ENCODE data around the gene KRTAP1-1. TPM values are rescaled to one million over a fixed set of nuclear protein-coding genes. Genes with fewer than 3 reads are reported as not detected.
A peak's percentile ranks its signal among the peaks of the same experiment; 100 is the strongest.

Gene KRTAP1-1
- total and polyA plus RNA-seq, 2 of the 4 experiments (the other 2 are of a cell fraction), result 0.90 to 1.2 TPM

GRCh38 chr17:40993084-40993483 is 48.2 kb downstream of the KRTAP1-1 start:
- no peaks in the 10 kb centered on the region for H3K79me1 ChIP-seq (ENCODE audit: low read depth in 1 of 2, low read length in 2 of 2)
- H3K23ac ChIP-seq (ENCODE audit: low read depth, low read length), result no peak overlapping the region
- H3K56ac ChIP-seq (ENCODE audit: extremely low read depth, insufficient read depth, low read length), result no peak overlapping the region
- H2BK5ac ChIP-seq (ENCODE audit: low read depth, low read length, poor library complexity, severe bottlenecking), result no peak overlapping the region
- H4K91ac ChIP-seq (ENCODE audit: insufficient read depth, low read depth, low read length), result no peak overlapping the region
- H2BK20ac ChIP-seq (ENCODE audit: low read depth, low read length), result no peak overlapping the region
- no peak overlapping the region for H2BK15ac ChIP-seq (ENCODE audit: low read depth, low read length)
- no peaks in the 10 kb centered on the region for H3K4me1 ChIP-seq (ENCODE audit: control insufficient read depth, insufficient read depth, low read length)
- H2AK5ac ChIP-seq (ENCODE audit: low read depth, low read length), result no peak overlapping the region
- H3K4me3 ChIP-seq (ENCODE audit: insufficient read depth, low read depth, low read length), result no peak overlapping the region
- ChIA-PET POLR2A (ENCODE audit: unreplicated experiment) (no interaction called here), CTCF (no interaction called here)
- H3K27me3 ChIP-seq (ENCODE audit: control insufficient read depth, insufficient read depth, low read length), result no peaks in the 10 kb centered on the region
- intact Hi-C loops (cut with micrococcal nuclease) (no loop called here), dilution Hi-C loops (cut with HindIII; ENCODE audit: low sequenced_read_pairs, unreplicated experiment) (no loop called here), in situ Hi-C loops (cut with MboI; ENCODE audit: low sequenced_read_pairs) (no loop called here)
- no peak overlapping the region for H3K14ac ChIP-seq (replicated peaks; ENCODE audit: low read depth, low read length)
- BruUV-seq (replicated peaks), result no TSS peak
- no peak overlapping the region for H2AK9ac ChIP-seq (replicated peaks; ENCODE audit: low read depth, low read length, poor library complexity)
- no peak overlapping the region for H3K27ac ChIP-seq (ENCODE audit: insufficient read depth, low read length)
- no peak overlapping the region for H3K18ac ChIP-seq (ENCODE audit: low read depth, low read length)
- no peaks in the 10 kb centered on the region for H3K36me3 ChIP-seq (ENCODE audit: control insufficient read depth, insufficient read depth, low read length)
- no peak overlapping the region for H3K9ac ChIP-seq (ENCODE audit: low read depth, low read length)
- no peak for DNase-seq
- no peak overlapping the region for H4K8ac ChIP-seq (ENCODE audit: low read depth in 2 of 2, low read length in 2 of 2)
- H3K9me3 ChIP-seq (ENCODE audit: control insufficient read depth, insufficient read depth, low read length), result no peaks in the 10 kb centered on the region
- H4K5ac ChIP-seq (ENCODE audit: low read depth, low read length), result no peak overlapping the region
- no peak overlapping the region for H2BK120ac ChIP-seq (ENCODE audit: low read depth, low read length)
- H3K4me2 ChIP-seq (ENCODE audit: low read depth, low read length), result no peak overlapping the region
- no peak overlapping the region for H3K4ac ChIP-seq (ENCODE audit: low read depth, low read length)
- no peak for ATAC-seq (ENCODE audit: low read depth)
- no peak for TF ChIP-seq SMC3 (IDR thresholded peaks at IDR 0.05; ENCODE audit: low read depth, low read length)
- TF ChIP-seq MXI1 (IDR thresholded peaks at IDR 0.05; ENCODE audit: borderline replicate concordance, low read depth, low read length), result no peak
- TF ChIP-seq MAZ (IDR thresholded peaks at IDR 0.05; ENCODE audit: borderline replicate concordance, low read depth, low read length), result no peak
- no peak for TF ChIP-seq NFE2L2 (IDR thresholded peaks at IDR 0.05; ENCODE audit: low read depth, low read length)
- TF ChIP-seq FOS (IDR thresholded peaks at IDR 0.05; ENCODE audit: low read depth, low read length), result no peak
- no peak for TF ChIP-seq RCOR1 (IDR thresholded peaks at IDR 0.05; ENCODE audit: insufficient replicate concordance, low read length)
- peak; percentile 45 for TF ChIP-seq MAFK (IDR thresholded peaks at IDR 0.05; ENCODE audit: low read depth, low read length)
- 100% methylated on average over 1 of the region's 2 CpGs; no CpG with 5 or more reads in 1 of the 2 experiments for WGBS, 2 experiments (ENCODE audit: extremely low coverage in 2 of 2, insufficient read length in 1 of 2)
- no peak overlapping the region for H2AFZ ChIP-seq (replicated peaks; ENCODE audit: low read length, poor library complexity)
- H3K9me1 ChIP-seq (ENCODE audit: insufficient read depth, low read length), result no peaks in the 10 kb centered on the region
- no peaks in the 10 kb centered on the region for H4K20me1 ChIP-seq (ENCODE audit: insufficient read depth, low read length)
